Measurements from ENCODE around the gene DAPK2.

- TF ChIP-seq CTCF (IDR thresholded peaks at IDR 0.05; ENCODE audit: low read depth, low read length) (no peak), POLR2A (IDR thresholded peaks at IDR 0.05; ENCODE audit: extremely low read depth, insufficient read length) (no peak)
These were observed 52.1 kb downstream of the DAPK2 start for GRCh38 chr15:63994073-63994600.
